Kidney epithelial cell (primary cell): Measurements from ENCODE around the gene IQSEC1. TPM values are rescaled to one million over a fixed set of nuclear protein-coding genes. Genes with fewer than 3 reads are reported as not detected.

Experiments used
- DNase-seq: peaks from one replicate; pipeline ENCODE4 v3.0.0-alpha.2; 2010; ENCODE audit warnings: low read depth
- H3K27me3 ChIP-seq: 2 replicates; pipeline ENCODE4 v1.6.0; 2011; ENCODE audit warnings: low read length; ENCODE audit not compliant: control insufficient read depth, insufficient read depth
- H3K36me3 ChIP-seq: 2 replicates; pipeline ENCODE4 v1.5.1; 2011; ENCODE audit warnings: low read length; ENCODE audit not compliant: control insufficient read depth, insufficient read depth
- H3K4me3 ChIP-seq: 2 replicates; pipeline ENCODE4 v1.5.1; 2011; ENCODE audit warnings: low read depth, mild to moderate bottlenecking, control low read depth, low read length
- CTCF ChIP-seq: IDR thresholded peaks from 2 replicates; pipeline ENCODE4 v1.5.1; 2011; ENCODE audit warnings: mild to moderate bottlenecking, moderate library complexity, low read length, control low read depth, inconsistent platforms; ENCODE audit not compliant: insufficient read depth, poor library complexity, severe bottlenecking
- total RNA-seq: library from RNA; depleted of rRNA; stranded (reverse); fragments of >200 nt; gene quantifications from 2 replicates; pipeline ENCODE4 v1.2.3, GENCODE V29; 2015

Gene IQSEC1
- total RNA-seq, 1 donor from 2014 or later: 14.9 TPM

- Histone ChIP-seq H3K27me3 (no peaks in the 10 kb centered on the region), H3K4me3 (no peak overlapping the region), H3K36me3 (peaks cover 4% of the 10 kb centered on the region)
- TF ChIP-seq CTCF: no peak
- DNase-seq: no peak
Observed at GRCh38 chr3:12926660-12927059, 146.6 kb downstream of the IQSEC1 start.

- Histone ChIP-seq H3K4me3 (no peak overlapping the region), H3K27me3 (no peaks in the 10 kb centered on the region), H3K36me3 (peaks cover 4% of the 10 kb centered on the region)
- no peak for DNase-seq
- no peak for TF ChIP-seq CTCF
Observed at GRCh38 chr3:12925648-12926047, 147.6 kb downstream of the IQSEC1 start.

- Histone ChIP-seq H3K27me3 (no peaks in the 10 kb centered on the region), H3K4me3 (no peak overlapping the region), H3K36me3 (peaks cover 4% of the 10 kb centered on the region)
- TF ChIP-seq CTCF: no peak
- DNase-seq: no peak
Observed at GRCh38 chr3:12924437-12924836, 148.8 kb downstream of the IQSEC1 start.

GRCh38 chr3:12922881-12923431, 150.3 kb downstream of the IQSEC1 start:
- Histone ChIP-seq H3K36me3 (peaks cover 4% of the 10 kb centered on the region), H3K27me3 (no peaks in the 10 kb centered on the region), H3K4me3 (no peak overlapping the region)
- TF ChIP-seq CTCF: no peak
- DNase-seq: no peak

- Histone ChIP-seq H3K36me3 (peaks cover 4% of the 10 kb centered on the region), H3K4me3 (no peak overlapping the region), H3K27me3 (no peaks in the 10 kb centered on the region)
- no peak for TF ChIP-seq CTCF
- DNase-seq: no peak
Observed at GRCh38 chr3:12922306-12922705, 150.9 kb downstream of the IQSEC1 start.

- Histone ChIP-seq H3K27me3 (no peaks in the 10 kb centered on the region), H3K4me3 (no peak overlapping the region), H3K36me3 (peaks cover 4% of the 10 kb centered on the region)
- DNase-seq: no peak
- TF ChIP-seq CTCF: no peak
Observed at GRCh38 chr3:12921736-12922135, 151.5 kb downstream of the IQSEC1 start.
